ENCODE data around the gene PHF19. TPM values are rescaled to one million over a fixed set of nuclear protein-coding genes. Genes with fewer than 3 reads are reported as not detected.

PHF19 gene
- total and polyA plus RNA-seq, 2 of the 8 experiments (the other 6 are each of a cell fraction or from before 2014, with no cell fraction given), result 28.2 to 31.8 TPM

DNA sequence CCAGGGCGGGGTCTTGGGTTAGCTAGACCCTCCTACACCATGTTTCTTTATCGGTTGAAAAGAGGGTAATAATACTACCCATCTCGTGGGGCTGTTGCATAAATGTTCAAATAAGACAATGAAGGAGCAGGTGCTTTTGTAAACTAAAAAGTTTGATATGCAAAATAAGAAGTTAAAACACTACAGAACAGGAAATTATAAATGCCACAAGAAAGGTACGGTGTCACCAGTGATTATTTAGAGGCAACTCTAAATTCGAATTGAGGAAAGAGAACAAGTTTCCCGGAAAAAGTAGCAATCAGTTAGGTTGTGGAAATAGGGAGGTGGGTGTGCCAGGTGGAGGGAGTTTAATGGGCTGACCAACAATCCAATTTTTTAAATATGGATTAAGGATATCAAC lies 2.5 kb upstream of the PHF19 start (continued):
- no peak for TF ChIP-seq SP1 (IDR thresholded peaks at IDR 0.05; ENCODE audit: low read depth, low read length)
